Panc1 (cell line): Measurements from ENCODE around the gene RMND1. TPM values are rescaled to one million over a fixed set of nuclear protein-coding genes. Genes with fewer than 3 reads are reported as not detected.

Experiments used
- ATAC-seq: fragments of 200-7000 bp; cut with Tn5 transposase; 2 replicates; pipeline ENCODE4 v1.9.1; 2020; ENCODE audit warnings: mild to moderate bottlenecking, moderate library complexity
- BruUV-seq: library from RNA; stranded (reverse); fragments of 400-500 nt; replicated peaks from 2 replicates; lab custom pipeline; 2021; lab: Mats Ljungman, UMichigan
- CTCF ChIA-PET: fragments of 300-600 bp; sonication (Branson Sonifier 250); formaldehyde crosslinking; loops from one replicate; lab custom pipeline; 2022; ENCODE audit warnings: antibody characterized with exemption; lab: Charles Lee
- POLR2A ChIA-PET: fragments of 300-600 bp; sonication (Branson Sonifier 250); formaldehyde crosslinking; loops from one replicate; lab custom pipeline; 2022; ENCODE audit warnings: antibody characterized with exemption; lab: Charles Lee
- DNase-seq: peaks from one replicate; pipeline ENCODE4 v3.0.0-alpha.2; 2010; ENCODE audit warnings: low read depth, low spot score
- H3K27ac ChIP-seq: 2 replicates; pipeline ENCODE4 v1.5.1; 2011; ENCODE audit warnings: mild to moderate bottlenecking, low read length, inconsistent platforms
- H3K27me3 ChIP-seq: fragments of 200-500 bp; sonication (Bioruptor generic); 2 replicates; pipeline ENCODE4 v1.6.0; 2014; ENCODE audit warnings: low read length, inconsistent platforms; ENCODE audit not compliant: control insufficient read depth, insufficient read depth
- H3K36me3 ChIP-seq: fragments of 200-500 bp; sonication (Bioruptor generic); 2 replicates; pipeline ENCODE4 v1.5.1; 2014; ENCODE audit warnings: inconsistent platforms, mild to moderate bottlenecking, low read length, moderate library complexity; ENCODE audit not compliant: control insufficient read depth, insufficient read depth
- H3K4me1 ChIP-seq: 2 replicates; pipeline ENCODE4 v1.5.1; 2011; ENCODE audit warnings: inconsistent platforms, mild to moderate bottlenecking, low read length, moderate library complexity; ENCODE audit not compliant: control insufficient read depth, insufficient read depth
- H3K4me3 ChIP-seq, 2 experiments: 2 replicates each; pipeline ENCODE4 v1.5.1; 2011 to 2012; ENCODE audit warnings: low read depth in 2 of 2, low read length in 2 of 2, mild to moderate bottlenecking in 2 of 2, inconsistent platforms in 1 of 2, moderate library complexity in 1 of 2
- H3K9me3 ChIP-seq: fragments of 200-500 bp; sonication (Bioruptor generic); 2 replicates; pipeline ENCODE4 v1.5.1; 2014; ENCODE audit warnings: low read depth, mild to moderate bottlenecking, inconsistent platforms, low read length, moderate library complexity; ENCODE audit not compliant: control insufficient read depth, insufficient read depth
- CTCF ChIP-seq: fragments of 450-650 bp; IDR thresholded peaks from 2 replicates; pipeline ENCODE4 v1.5.1; 2017; ENCODE audit warnings: mild to moderate bottlenecking
- POLR2AphosphoS5 ChIP-seq: IDR thresholded peaks from 2 replicates; pipeline ENCODE4 v1.6.1; 2012; ENCODE audit warnings: mild to moderate bottlenecking, low read depth, low read length, moderate library complexity
- REST ChIP-seq, 2 experiments: IDR thresholded peaks; 2 replicates each; pipeline ENCODE4 v1.6.1; 2011 to 2012; ENCODE audit warnings: low read depth in 2 of 2, control low read depth in 1 of 2, low read length in 1 of 2, mild to moderate bottlenecking in 1 of 2, moderate library complexity in 1 of 2; ENCODE audit not compliant: insufficient read depth in 1 of 2
- SIN3A ChIP-seq: IDR thresholded peaks from 2 replicates; pipeline ENCODE4 v1.6.1; 2012; ENCODE audit warnings: low read depth, mild to moderate bottlenecking, low read length, moderate library complexity, borderline replicate concordance; ENCODE audit not compliant: insufficient read depth
- TCF7L2 ChIP-seq: IDR thresholded peaks from 2 replicates; pipeline ENCODE4 v1.6.1; 2011; ENCODE audit warnings: mild to moderate bottlenecking, low read depth, low read length, inconsistent platforms
- in situ Hi-C: cut with HindIII; loops from 2 replicates; pipeline ENCODE4 v1.10.0; 2016; ENCODE audit warnings: low sequenced_read_pairs, low pct_unique_long_range_greater_than_20kb
- intact Hi-C: fragments of 100-400 bp; cut with micrococcal nuclease; formaldehyde crosslinking; loops from one replicate; pipeline ENCODE4 v1.10.0; 2022; ENCODE audit not compliant: unreplicated experiment
- total RNA-seq: library from RNA; stranded (reverse); gene quantifications from one replicate; pipeline ENCODE4 v1.2.1, GENCODE V29; 2021; ENCODE audit not compliant: unreplicated experiment

The RMND1 gene
- total RNA-seq, 1 experiment from 2014 or later = 16.1 TPM

- intact Hi-C loops = no loop called here
- Histone ChIP-seq H3K27ac (peak overlapping the region; percentile 91), H3K27me3 (no peaks in the 10 kb centered on the region), H3K4me1 (peaks cover 40% of the 10 kb centered on the region), H3K9me3 (no peaks in the 10 kb centered on the region), H3K4me3 (peak overlapping the region; percentile 81 to 90), H3K36me3 (peaks cover 5% of the 10 kb centered on the region)
- ChIA-PET POLR2A (no interaction called here), CTCF (no interaction called here)
- TF ChIP-seq CTCF = no peak
- TF ChIP-seq POLR2AphosphoS5 = no peak
- TF ChIP-seq SIN3A = no peak
- no peak for TF ChIP-seq REST (IDR thresholded peaks at IDR 0.05; ENCODE audit: insufficient read depth in 1 of 2, low read depth in 2 of 2, low read length in 1 of 2)
- TF ChIP-seq TCF7L2 = no peak
- no TSS peak for BruUV-seq
- in situ Hi-C loops = no loop called here
- ATAC-seq (no peak), DNase-seq (no peak)
Measured at GRCh38 chr6:151392427-151392826, 59.5 kb downstream of the RMND1 start.

GRCh38 chr6:151391471-151392413 lies 60.2 kb downstream of the RMND1 start, which contains the start of gene ZBTB2:
Gene ZBTB2, minus strand, starts transcription at chr6:151391559. Its CDS starts 17,922 bp downstream, at chr6:151373637.
- ATAC-seq = peak; percentile 18
- H3K4me3 ChIP-seq = peak within 1 kb of the TSS; percentile 81 to 90
- ChIA-PET CTCF (no interaction called here), POLR2A (interaction anchor here (0.5 kb wide), 1 partner anchor 34 kb away, joined by 7 read pairs; no protein-coding TSS in a partner anchor)
- H3K4me1 ChIP-seq = peaks cover 42% of the 10 kb centered on the region
- intact Hi-C loops = no loop called here
- peak within 1 kb of the TSS; percentile 91 for H3K27ac ChIP-seq
- H3K36me3 ChIP-seq = peaks cover 5% of the 10 kb centered on the region
- no peaks in the 10 kb centered on the region for H3K27me3 ChIP-seq
- in situ Hi-C loops = no loop called here
- H3K9me3 ChIP-seq = no peaks in the 10 kb centered on the region
- no peak for DNase-seq
- no TSS peak for BruUV-seq
- TF ChIP-seq POLR2AphosphoS5 (0 out of 2 replicates have a peak, but pooled peaks have one; percentile 20), SIN3A (no peak)
